HG03097 (cell line): ENCODE results near the gene MYCBPAP.

Experiments
- ATAC-seq: cut with Tn5 transposase; IDR thresholded peaks from one replicate; pipeline ENCODE4 v1.9.1; 2021; ENCODE audit not compliant: unreplicated experiment, low FRiP score

Gene MYCBPAP

DNA sequence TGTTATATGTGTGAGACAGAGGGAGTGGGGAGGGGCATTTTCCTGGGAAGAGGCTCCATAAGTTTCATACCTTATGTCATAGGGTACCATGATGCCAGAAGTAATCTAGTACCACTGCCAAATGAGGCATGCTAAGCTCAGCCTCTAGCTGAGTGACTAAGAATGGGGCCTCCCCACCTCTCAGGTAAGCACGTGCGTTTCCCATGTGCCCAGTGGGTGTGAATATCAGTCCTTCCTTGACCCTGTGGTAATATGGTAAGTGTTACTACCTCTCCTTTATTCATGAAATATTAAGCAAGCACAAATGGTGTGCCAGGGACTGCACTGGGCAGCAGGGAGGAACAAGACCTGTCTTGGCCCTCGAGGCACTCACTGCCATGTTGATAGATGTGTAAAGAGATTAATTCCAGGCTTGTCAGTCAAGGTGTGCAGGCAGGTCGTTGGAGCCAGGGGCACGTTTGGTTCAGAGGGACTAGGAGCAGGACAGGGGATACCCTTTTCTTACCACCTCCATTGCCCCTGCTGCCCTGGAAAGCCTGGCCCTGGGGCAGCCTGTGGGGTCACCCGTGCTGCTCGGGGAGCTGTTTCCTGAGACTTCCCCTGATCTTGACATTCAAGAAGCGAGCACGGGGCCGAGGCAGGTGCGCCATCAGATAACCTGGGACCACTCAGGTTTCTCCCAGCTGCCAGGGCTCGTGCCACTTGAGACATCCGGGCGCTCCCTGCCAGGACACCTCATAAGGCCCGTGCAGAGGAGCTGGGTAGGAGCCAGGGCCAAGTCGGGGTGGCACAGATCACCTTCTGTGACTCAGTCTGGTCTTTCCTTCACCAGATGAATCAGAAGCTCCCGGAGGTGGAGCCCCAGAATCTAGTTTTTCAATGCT is 20.8 kb upstream of the MYCBPAP start:
- no peak for ATAC-seq

- no peak for ATAC-seq
These were observed 19.4 kb upstream of the MYCBPAP start for GRCh38 chr17:50488880-50489279.

DNA sequence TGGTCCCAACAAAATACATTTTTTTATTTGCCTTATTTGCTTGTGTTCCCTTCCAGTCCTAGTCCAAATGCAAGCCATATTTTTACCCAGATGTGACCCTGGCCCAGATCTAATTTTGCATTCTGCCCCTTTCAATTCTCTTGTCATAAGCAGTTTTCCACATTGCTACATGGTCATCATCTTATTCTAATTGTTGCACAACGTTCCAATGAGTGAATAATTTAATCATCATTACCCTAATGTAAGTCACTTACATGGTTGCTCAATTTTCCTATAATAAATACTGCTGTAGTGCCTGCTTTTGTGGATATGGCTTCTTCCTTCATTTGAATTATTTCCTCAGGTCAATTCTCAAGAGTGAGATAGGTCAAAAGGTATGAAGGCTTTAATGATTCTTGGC is 16.7 kb upstream of the MYCBPAP start:
- ATAC-seq: no peak

DNA sequence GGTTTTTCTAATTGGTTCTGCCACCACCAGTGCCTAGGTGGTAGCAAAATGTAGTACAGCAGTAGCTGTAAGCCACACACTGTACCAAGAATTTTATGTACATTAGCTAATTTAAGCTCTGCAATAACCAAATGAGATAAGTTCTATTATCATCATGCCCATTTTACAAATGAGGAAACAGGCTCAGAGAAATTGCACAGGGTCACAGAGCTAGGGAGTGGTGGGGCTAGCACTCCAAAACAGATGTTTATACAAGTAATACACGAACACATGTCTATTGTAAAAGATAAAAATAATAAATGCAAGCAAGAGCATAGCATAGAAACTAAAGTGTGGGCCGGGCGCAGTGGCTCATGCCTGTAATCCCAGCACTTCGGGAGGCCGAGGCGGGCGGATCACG is 16.0 kb upstream of the MYCBPAP start:
- no peak for ATAC-seq

GRCh38 chr17:50493744-50494143 is 14.5 kb upstream of the MYCBPAP start:
- no peak for ATAC-seq

- no peak for ATAC-seq
These were observed 12.9 kb upstream of the MYCBPAP start for GRCh38 chr17:50495217-50495823.

- no peak for ATAC-seq
These were observed 12.3 kb upstream of the MYCBPAP start for GRCh38 chr17:50495918-50496317.

DNA sequence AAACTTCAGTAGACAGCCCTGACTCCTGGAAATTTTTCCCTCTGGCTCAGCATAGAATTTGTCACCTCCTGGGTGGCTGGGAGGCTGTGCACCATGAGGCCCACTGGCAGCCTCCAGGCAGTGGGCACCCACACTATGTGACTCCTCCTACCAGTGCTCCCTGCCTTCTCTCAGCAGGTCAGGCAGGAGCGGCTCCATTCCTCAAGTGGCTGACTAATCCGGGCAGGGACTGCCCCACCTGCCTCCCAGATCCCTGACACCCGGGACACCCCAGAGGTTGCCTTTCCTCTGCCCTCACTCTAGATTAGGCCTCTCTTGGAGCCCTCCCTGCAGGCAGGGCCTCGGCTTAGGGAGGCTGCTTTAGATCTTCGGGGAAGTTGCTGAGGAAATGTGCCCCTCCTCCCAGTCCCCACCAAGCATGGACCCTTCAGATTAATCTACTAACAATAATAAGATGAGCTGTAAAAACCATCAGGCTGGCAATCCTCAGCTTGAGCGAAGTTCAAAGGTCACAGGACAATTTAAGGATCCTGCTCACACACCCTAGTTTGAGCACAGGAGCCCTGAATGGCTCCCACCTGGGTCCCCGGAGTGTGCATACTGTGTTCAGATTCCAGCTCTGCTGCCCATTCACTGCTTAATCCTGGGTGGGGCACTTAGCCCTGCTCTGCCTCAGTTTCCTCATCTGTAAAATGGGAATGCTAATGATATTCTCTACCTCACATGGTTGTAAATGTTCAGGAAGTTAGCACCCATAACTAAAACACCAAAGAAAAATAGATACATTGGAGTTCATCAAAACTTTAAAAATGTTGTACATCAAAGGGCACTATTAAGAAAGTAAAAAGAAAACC is 10.0 kb upstream of the MYCBPAP start:
- no peak for ATAC-seq

DNA sequence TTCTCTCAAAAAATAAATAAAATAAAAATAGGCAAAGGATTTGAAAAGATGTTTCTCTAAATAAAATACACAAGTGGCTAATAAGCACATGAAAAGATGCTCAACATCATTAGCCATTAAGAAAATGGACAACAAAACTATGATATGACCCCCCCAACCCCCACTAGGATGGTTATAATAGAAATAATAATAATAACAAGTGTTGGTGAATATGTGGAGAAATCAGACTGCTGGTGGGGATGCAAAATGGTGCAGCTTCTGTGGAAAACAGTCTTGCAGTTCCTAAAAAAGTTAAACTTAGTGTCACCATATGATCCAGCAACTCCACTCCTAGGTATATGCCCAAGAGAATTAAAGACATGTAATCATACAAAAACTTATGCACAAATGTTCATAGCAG is 9.0 kb upstream of the MYCBPAP start:
- ATAC-seq: no peak

DNA sequence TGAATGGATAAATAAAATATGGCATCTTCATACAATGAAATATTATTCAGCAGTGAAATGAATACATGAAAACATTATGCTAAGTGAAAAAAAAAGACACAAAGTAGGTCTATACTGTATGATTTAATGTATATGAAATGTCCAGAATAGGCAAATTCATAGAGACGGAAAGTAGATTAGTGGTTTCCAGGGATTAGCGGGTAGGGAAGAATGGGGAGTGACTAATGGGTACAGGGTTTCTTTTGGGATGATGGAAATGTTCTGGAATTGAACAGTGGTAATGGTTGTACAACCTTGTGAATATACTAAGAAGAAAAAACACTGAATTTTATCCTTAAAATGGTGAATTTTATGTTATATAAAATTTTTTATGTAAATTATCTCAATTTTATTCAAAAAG is 8.5 kb upstream of the MYCBPAP start:
- ATAC-seq: no peak

- ATAC-seq: no peak
These were observed 7.2 kb upstream of the MYCBPAP start for GRCh38 chr17:50501054-50501453.

DNA sequence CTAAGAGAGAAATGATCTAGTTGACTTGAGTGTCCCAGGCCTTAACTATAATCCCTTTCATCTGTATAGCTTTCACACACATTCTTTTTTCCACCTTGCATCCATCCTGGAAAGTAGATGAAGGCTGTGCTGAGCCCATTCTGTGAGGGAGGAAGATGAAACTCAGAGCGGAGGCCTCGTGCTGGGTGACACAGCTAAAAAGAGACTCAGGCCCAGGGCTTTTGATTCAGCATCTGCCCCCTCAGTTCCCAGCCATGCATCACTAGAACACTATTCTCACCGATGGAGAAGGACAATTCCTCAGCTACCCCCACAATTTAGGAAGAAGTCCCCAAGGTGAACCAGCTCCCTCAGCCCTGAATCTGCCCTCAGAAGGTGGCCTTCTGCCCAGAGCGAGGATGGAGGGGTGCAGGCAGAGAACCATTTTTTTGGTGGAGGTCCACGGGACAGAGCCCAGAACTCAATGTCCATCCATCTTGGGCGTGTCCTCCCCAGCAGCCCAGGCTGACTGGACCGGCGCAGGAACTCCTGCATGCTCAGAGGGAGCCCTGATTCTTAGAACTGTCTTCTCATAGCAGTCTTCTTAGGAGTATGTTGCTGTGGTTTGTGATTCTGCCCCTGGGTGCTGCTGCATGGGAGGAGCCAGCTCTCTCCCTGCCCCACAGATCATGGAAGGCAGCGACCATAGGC is 5.8 kb upstream of the MYCBPAP start:
- no peak for ATAC-seq

DNA sequence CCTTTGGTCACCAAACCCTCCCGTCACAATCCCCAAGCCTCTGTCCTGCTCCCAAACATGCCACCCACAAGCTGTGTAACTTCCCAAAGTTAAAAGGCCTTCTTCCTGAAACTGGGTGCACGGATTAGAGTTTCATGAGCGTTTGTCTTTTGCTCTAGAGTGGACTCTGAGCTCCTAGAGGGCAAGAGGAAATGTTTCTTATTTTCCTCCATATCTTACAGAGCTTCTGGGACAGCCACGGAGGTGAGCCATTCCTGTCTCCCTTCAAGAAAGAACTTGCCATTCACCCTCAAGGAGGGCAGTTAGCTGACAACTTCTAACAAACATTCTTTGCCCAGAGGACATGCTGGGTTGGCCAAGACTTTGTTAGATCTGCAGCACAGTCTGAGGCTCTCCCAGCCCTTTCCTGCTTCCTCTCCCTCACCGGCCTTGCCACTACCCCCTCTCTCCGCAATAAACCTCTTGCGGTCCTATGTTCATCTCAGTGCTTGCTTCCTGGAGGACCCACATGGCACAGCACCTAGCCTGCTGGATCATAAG is 2.6 kb upstream of the MYCBPAP start:
- no peak for ATAC-seq

DNA sequence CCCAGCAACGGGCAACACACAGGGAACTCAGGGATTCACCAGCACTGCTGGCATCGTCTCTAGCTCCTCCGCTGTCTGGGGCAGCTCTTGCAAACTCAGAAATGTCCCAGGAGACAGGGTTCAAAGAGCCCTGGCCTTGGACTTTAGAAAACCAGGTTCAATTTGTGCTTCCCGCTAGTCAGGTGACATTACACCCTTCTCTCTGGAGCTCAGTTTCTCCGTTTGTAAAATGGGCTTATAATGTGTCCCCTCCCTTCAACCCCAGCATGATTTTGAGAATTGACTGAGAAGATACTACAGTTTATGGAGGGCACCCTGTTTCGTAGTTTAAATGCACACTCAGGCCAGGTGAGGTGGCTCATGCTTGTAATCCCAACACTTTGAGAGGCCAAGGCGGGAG is 1.9 kb upstream of the MYCBPAP start:
- ATAC-seq: no peak

- no peak for ATAC-seq
These were observed 578 bp downstream of the MYCBPAP start for GRCh38 chr17:50508573-50509460.

- peak; percentile 74 for ATAC-seq
These were observed 2.8 kb downstream of the MYCBPAP start for GRCh38 chr17:50511058-50511457.

DNA sequence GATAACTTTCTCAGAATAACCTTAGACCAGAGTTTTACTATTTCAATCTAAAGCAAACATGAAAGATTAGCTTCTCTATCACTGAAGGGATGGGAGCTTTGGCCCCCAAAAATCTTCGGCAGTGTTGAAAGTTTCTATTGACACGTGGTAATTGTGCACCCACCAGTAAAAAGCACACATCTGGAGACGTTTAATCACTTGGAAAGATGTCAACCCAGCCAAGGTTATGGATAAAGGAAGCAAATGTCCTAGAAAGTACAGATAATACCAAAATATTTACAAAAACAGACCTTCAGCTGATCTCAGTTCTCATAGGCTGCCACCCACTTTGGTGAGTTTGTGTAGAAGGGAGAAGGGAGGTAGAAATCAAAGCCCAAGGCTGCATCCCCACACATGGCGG is 5.3 kb downstream of the MYCBPAP start:
- ATAC-seq: no peak

- ATAC-seq: no peak
These were observed 6.1 kb downstream of the MYCBPAP start for GRCh38 chr17:50514388-50514787.

DNA sequence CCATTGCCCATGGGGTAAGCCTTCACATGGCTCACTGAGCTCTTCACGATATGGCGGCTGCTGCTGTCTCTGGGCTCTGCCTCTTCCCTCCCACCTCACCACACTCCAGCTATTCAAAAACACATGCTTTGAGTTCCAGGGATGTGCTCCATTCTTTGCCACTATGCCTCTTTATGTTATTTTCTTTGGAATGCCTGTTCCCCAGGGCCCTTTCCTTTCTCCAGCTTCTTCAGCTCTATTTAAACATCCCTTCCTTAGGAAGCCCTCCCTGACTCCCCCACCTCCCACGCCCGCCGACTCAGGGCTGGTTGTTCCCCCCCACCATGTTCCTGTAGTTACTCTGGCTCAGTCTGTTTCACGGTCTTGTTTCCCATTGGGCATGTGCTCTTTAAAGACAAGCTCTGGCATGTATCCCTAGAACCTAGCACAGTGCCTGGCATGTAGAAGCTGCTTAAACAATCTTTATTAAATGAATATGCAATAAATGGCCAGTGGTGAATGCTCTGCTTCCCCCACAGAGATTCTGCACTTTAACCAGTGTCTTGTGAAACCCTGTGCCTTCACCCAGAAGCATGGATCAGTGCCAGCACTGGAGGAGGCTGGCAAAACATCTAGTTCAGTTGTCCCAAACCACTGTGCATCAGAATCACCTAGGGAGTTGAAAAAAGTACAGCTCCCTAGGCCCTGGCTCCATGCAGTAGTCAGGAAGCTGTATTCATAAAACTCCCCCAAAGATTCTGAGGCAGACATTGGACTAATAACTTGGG is 6.9 kb downstream of the MYCBPAP start:
- ATAC-seq: no peak
